Activated T-helper 1 cell treated with Interleukin-2 at 50 U/mL for 16 hours (primary cell): Measurements from ENCODE around the gene U2AF1L4.

ENCODE experiments used
- DNase-seq: peaks from one replicate; pipeline ENCODE4 v3.0.0-alpha.2; 2020; ENCODE audit warnings: low read depth

Gene U2AF1L4

DNA sequence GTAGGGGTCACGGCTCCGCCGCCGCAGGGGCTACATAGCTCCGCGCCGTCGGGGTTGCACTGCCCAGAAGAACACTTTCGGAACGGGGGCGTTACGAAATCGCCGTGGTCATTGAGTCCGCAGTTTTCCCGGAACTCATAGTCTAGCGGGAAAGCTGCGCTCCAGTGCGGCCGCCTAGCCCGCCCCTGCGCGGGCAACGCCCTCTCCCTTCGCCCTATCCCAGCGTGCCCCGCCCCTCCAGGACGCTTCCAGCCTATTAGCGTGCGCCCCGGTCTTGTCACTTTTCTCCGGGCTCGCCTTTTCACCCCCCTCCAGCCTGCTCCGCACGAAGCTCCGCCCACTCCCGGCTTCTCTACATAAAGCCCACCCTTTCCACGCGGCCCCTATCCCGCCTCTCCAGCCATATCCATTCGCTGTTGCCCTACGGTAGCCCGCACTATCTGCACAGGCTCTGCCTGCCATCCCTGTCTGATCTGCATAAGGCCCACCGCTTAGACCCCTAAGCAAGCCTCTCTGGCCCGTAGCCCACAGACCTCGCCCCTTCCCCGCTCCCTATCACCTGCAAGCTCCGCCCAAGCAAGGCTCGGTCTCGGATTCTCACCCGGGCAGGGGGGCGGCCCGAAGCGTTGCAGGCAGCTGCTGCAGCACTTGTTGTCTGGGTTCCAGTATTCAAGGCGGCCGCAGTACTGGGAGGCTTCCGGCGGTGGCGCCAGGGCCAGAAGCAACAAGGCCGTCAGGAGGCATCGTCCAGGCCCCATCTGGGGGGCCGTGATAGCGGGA lies 4.6 kb downstream of the U2AF1L4 start:
- peak; percentile 93 for DNase-seq

DNA sequence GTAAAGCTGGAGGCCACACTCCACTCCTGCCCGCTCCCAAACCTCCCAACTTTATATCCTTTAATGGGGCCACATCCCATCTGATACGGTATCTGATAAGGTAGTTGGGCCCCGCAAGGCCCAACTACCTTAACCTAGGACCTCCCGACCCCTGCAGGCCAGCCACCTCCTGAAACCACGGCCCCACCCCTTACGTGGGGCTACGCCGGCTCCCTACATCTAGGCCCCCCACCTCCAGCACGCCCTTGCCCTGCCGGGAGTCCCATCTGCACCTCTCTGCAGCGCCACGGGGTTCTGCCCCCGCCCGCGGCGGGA lies 5.2 kb downstream of the U2AF1L4 start:
- no peak for DNase-seq

DNA sequence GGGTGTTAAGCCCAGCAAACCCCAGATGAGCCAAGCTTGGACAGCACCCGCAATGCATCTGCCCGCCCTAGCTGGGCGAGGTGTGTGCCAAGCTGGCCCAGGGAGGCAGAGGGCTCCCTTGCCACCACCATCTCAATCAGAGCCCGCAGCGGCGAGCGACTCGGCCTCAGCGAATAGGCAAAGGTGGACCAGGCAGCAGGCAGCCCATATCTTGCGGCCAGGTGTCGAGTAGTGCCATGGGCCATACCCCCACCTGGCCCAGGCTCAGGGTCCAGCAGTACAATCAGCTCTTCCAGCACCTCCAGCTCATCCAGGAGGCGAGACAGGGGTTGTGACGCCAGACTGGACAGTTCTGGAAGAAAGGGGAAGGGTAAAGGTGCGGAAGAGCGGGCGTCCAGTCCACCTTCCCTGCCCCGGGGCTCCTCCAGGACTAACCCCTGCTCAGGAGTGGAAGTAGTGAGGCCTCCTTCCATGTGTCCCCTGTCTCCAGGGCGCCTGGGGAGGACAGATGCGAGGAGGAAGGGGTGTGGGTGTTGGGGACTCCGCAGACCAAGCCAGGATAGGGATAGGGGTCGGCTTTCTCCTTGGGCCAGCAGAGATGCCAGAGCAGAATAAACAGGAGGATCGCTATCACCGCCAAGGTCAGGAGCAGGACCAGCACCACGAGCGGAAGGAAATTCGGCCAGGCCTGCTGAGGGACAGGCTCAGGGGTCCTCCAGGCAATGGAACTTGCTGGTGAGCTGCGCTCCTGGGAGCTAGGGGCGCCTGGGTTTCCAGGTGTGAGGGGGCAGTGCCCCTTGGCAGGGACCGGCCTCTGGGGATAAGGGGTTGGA lies 5.7 kb downstream of the U2AF1L4 start:
- no peak for DNase-seq

DNA sequence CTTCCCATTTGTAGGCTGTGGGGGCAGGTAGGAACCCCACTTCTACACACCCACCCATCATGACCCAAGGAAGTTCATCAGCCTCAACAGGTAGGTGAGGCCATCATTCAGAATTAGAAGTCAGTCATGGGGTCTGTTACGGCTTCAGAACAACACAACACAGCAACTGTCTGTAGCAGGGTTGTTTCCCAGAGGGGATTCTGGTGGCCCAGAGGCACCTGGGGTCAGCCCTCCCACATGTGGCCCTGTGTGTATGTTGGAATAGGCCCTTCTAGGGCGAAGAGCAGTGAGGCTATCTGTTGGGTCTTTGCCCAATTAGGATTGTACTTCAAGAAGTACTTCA lies 6.4 kb downstream of the U2AF1L4 start:
- DNase-seq, result no peak

DNA sequence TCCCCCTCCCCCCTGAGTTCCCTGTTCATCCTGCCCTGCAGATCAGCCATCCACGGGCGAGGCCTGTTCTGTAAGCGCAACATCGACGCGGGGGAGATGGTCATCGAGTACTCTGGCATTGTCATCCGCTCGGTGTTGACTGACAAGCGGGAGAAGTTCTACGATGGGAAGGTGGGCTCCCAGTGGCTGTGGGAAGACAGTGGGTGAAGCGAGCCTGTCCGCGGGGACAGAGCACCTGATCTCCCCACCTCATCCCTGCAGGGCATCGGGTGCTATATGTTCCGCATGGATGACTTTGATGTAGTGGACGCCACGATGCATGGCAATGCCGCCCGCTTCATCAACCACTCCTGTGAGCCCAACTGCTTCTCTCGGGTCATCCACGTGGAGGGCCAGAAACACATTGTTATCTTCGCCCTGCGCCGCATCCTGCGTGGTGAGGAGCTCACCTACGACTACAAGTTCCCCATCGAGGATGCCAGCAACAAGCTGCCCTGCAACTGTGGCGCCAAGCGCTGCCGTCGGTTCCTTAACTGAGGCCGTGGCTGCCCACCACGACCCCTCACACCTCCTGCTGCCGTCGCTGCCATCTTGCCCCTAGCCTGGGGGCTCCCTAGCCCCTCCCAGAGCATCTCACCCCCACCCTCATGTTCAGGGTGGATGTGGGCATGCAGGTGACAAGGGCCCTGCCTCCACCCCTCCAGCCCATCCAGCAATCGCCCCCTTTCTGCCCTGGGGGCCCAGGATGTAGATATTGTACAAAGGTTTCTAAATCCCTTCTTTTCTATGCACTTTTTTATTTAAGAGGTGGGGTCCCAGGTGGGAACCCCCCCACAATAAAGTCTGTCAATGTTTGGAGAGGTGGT lies 7.0 kb downstream of the U2AF1L4 start:
- no peak for DNase-seq

DNA sequence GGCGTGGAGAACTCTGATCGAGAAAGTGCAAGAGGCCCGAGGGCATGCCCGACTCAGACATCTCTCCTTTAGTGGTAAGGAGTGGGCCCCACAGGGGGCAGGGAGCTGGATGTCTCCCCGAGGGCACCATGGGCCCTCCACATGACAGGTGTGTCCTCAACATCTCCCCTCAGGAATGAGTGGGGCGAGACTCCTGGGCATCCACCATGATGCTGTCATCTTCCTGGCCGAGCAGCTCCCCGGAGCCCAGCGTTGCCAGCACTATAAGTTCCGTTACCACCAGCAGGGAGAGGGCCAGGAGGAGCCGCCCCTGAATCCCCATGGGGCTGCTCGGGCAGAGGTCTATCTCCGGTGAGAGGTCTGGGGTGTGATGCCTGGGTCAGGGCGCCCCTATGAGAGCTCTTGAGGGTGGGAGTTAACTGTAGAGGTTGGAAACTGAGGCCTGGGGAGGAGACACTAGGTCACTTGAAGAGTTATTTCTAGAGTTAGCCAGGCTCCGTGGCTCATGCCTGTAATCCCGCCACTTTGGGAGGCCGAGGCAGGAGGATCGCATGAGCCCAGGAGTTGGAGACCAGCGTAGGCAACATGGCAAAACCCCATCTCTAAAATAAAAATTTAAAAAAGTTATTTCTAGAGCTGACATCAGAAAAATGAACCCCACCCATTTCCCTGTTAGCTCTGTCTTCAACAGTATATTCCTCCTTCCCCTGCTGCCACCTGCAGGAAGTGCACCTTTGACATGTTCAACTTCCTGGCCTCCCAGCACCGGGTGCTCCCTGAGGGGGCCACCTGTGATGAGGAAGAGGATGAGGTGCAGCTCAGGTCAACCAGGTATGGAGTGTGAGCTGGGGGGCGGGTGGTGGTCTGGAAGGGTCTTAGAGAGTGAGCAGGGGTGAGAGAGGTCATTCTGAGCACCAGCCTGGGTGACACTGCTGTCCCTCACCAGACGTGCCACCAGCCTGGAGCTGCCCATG lies 8.0 kb downstream of the U2AF1L4 start:
- no peak for DNase-seq

DNA sequence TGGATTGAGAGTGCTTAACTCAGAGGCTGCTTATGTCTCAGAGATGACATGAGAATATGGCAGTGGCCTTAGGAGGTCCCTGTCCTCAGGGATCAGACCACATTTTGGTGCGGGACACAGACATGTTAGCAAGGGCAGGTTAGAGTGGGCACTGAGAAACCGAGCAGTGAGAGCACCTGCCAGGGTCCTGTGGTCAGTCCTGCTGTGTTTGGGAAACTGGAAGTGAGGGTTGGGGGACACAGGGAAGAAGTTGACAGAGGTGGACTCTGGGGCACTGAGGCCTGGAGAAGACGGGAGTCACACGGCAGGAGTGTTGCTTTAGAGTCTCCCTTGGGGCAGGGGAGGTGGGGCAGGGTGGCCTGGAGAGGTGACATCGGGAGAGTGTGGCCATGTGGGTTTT lies 10.3 kb downstream of the U2AF1L4 start:
- DNase-seq, result no peak

DNA sequence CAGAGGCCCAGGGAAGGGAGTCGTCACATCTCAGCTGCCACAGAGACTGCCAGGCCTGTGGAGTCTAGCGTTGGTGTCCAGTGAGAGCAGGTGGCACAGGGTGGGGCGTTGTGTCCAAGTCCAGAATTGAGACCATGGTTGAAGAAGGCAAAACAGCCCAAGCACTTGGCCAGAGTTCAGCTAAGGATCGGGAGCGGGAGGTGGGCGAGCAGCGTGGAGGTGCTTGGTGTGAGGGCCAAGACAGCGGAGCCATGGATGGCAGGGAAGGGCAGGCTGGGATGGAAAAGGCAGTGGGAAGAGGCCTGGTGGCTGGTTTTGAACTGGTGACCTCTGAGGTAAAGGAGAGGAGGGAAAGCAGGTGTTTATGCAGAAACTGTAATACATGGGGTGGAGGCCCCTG lies 10.9 kb downstream of the U2AF1L4 start:
- DNase-seq, result no peak

DNA sequence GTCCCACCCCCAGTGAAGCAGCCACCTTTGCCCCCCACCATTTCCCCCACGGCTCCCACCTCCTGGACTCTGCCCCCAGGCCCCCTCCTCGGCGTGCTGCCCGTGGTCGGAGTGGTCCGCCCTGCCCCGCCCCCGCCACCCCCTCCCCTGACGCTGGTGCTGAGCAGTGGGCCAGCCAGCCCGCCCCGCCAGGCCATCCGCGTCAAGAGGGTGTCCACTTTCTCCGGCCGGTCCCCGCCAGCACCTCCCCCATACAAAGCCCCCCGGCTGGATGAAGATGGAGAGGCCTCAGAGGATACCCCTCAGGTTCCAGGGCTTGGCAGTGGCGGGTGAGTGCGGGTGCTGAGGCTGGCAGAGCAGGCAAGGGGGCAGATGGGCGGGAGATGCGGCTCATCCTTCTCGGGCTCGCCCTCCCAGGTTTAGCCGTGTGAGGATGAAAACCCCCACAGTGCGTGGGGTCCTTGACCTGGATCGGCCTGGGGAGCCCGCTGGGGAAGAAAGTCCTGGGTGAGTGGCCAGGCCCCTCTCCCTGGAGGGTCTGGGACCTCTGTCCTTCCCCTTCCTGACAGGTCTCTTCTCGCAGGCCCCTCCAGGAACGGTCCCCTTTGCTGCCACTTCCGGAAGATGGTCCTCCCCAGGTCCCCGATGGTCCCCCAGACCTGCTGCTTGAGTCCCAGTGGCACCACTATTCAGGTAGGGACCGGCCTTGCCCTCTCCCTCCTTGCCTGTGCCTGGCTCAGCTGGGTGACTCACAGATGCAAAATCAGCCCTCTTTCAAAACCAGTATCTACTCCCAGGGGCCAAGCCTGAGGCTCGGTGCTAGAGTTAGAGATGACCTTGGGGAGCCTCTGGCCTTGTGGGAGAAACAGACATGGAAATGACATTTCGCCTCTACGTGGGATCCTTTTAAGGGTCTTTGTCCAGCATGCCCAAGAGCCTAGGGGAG lies 11.8 kb downstream of the U2AF1L4 start:
- DNase-seq, result no peak

DNA sequence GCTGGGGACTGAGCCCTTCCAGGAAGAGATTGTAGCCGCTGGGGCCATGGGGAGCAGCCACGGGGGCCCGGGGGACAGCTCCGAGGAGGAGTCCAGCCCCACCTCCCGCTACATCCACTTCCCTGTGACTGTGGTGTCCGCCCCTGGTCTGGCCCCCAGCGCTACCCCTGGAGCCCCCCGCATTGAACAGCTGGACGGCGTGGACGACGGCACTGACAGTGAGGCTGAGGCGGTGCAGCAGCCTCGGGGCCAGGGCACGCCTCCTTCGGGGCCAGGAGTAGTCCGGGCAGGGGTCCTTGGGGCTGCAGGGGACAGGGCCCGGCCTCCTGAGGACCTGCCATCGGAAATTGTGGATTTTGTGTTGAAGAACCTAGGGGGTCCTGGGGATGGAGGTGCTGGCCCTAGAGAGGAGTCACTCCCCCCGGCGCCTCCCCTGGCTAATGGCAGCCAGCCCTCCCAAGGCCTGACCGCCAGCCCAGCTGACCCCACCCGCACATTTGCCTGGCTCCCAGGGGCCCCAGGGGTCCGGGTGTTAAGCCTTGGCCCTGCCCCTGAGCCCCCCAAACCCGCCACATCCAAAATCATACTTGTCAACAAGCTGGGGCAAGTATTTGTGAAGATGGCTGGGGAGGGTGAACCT lies 12.6 kb downstream of the U2AF1L4 start:
- DNase-seq, result no peak

DNA sequence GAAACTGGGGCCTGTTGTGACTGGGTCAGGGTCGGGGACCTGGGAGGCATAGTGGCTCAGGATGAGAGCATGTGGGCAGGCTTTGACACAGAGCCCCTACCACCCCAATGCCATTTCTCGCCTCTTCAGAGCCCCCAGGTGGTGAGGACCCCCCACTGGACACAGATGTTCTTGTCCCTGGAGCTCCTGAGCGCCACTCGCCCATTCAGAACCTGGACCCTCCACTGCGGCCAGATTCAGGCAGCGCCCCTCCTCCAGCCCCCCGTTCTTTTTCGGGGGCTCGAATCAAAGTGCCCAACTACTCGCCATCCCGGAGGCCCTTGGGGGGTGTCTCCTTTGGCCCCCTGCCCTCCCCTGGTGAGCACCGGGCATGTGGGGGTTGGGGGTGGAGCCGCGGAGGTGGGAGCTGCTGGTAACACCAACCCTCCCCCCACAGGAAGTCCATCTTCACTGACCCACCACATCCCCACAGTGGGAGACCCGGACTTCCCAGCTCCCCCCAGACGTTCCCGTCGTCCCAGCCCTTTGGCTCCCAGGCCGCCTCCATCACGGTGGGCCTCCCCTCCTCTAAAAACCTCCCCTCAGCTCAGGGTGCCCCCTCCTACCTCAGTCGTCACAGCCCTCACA lies 13.3 kb downstream of the U2AF1L4 start:
- no peak for DNase-seq

DNA sequence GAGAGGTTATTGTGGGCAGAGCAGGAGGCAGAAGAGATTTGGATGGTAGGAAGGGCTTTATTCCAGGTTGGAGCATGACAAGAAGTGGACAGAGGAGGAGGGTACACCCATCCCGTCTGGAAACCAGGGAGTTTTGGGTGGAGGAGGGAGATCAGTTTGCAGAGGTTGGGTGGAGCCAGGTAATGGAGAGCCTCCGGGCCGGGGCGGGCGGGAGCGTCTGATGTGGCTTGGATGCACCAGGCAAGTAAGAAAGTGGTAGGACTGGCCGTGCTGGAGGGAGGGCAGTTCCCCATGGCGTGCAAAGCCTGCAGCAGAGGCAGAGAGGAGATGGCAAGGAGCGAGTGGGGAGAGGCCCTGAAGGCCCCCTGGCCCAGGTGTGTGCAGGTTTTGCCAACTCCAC lies 13.9 kb downstream of the U2AF1L4 start:
- DNase-seq, result no peak

DNA sequence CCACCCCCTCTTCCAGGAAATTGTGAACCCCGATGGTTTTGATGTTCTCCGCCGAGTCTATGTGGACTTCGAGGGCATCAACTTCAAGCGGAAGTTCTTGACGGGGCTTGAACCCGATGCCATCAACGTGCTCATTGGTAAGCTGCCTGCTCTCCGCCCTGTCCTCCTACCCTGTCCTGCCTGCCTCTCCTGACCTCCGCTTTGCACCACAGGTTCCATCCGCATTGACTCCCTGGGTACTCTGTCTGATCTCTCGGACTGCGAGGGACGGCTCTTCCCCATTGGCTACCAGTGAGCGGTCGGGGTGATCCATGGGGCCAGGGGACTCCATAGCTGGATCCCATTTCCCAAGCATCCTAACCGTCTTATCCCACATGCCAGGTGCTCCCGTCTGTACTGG lies 14.9 kb downstream of the U2AF1L4 start:
- no peak for DNase-seq

DNA sequence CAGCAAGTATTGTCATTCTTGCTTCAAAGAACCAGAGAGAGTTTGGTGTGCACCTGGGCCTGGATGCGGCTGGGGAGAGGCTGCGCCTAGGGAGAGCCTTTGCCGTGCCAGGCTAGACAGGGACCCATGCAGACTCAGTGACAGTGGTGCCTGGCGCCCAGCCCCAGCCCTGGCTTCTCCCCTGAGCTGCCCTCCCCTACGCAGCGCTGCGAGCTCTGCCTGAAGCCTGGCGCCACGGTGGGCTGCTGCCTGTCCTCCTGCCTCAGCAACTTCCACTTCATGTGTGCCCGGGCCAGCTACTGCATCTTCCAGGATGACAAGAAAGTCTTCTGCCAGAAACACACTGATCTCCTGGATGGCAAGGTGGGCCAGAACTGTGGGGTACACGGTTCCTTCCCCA lies 15.5 kb downstream of the U2AF1L4 start:
- DNase-seq, result no peak

DNA sequence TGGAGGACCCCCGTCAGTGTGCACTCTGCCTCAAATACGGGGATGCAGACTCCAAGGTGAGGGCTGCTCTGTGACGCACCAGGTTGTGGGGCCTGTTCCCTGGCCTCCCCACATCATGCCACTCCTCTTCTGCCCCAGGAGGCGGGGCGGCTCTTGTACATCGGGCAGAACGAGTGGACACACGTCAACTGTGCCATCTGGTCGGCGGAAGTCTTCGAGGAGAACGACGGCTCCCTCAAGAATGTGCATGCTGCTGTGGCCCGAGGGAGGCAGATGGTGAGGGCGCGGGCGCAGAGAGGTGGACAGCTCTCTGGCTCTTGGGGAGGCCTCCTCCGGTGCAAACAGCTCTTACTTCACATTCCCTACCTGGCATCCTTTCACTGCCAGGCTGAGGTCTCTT lies 16.2 kb downstream of the U2AF1L4 start:
- no peak for DNase-seq

DNA sequence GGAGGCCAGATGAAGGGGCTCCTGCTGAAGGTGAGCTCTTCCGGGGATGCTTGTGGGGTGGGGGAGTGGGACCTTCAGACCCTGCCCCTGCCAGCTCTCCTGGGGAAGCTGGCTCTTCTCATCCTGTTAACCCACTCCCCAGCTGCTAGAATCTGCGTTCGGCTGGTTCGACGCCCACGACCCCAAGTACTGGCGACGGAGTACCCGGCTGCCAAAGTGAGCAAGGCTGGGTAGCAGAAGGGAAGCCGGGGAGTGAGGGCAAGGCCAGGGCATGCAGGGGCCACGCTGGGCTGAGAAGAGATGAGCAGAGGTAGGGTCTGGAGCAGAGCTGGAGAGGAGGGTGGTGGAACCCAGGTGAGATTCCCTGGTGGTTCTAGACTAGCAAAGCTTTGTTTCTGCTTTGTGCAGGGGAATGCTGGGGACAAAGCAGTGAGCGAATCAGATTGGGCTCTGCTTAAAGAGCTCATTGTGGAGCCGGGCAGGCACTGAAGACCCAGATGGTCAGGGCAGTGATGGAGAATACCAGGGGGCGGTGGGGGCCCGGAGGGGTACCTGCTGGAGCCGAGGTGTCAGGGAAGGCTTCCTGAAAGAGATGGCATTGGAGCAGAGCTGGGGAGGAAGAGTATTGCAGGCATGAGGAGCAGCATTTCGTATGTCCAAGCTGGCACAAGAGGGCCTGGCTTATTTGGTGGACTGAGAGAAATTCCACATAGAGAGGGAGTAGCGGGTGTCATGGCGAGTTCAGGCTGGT lies 17.1 kb downstream of the U2AF1L4 start:
- no peak for DNase-seq

DNA sequence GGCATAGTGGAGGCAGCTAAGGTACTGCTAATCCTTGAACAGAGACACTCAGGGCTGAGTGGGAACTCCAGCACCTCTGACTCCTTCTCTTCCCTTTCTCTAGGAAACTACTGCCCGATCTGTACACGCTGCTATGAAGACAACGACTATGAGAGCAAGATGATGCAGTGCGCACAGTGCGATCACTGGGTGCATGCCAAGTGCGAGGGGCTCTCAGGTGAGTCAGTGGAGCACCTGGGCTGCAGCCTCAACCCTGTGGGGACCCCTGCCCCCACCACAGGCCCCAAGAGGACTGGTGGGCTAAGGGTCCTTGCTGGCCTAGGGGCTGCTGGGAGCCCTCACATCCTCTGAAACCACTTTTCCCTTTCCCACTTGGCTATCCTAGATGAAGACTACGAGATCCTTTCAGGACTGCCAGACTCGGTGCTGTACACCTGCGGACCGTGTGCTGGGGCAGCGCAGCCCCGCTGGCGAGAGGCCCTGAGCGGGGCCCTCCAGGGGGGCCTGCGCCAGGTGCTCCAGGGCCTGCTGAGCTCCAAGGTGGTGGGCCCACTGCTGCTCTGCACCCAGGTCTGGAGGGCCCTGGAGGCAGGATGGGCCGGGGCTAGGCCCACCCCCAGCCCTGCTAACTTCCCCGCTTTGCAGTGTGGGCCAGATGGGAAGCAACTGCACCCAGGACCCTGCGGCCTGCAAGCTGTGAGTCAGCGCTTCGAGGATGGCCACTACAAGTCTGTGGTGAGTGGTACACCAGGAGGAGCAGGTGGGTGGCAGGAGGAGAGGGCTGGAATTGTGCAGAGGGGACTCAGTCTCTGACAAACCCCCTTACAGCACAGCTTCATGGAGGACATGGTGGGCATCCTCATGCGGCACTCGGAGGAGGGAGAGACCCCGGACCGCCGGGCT lies 17.9 kb downstream of the U2AF1L4 start:
- DNase-seq, result no peak
